HEK293 (cell line): Measurements from ENCODE around the gene SPOCK1.

Source experiments
- GLI4 ChIP-seq: fragments of 450-650 bp; formaldehyde crosslinking; IDR thresholded peaks from 2 replicates; pipeline ENCODE4 v1.5.1; 2016; ENCODE audit warnings: missing biosample characterization, missing genetic modification characterization
- ZNF138 ChIP-seq: fragments of 450-650 bp; formaldehyde crosslinking; IDR thresholded peaks from 2 replicates; pipeline ENCODE4 v1.5.1; 2016; ENCODE audit warnings: missing biosample characterization, missing genetic modification characterization, borderline replicate concordance
- TF ChIP-seq, protein P1 (sequence below): fragments of 450-650 bp; formaldehyde crosslinking; IDR thresholded peaks from 2 replicates; pipeline ENCODE4 v1.5.1; 2016; ENCODE audit warnings: missing biosample characterization, missing genetic modification characterization
- TF ChIP-seq, protein P2 (sequence below): fragments of 450-650 bp; formaldehyde crosslinking; IDR thresholded peaks from 2 replicates; pipeline ENCODE4 v1.5.1; 2016; ENCODE audit warnings: missing biosample characterization, missing genetic modification characterization
- TF ChIP-seq, protein P3 (sequence below): fragments of 450-650 bp; formaldehyde crosslinking; IDR thresholded peaks from 2 replicates; pipeline ENCODE4 v1.5.1; 2016; ENCODE audit warnings: missing biosample characterization, missing genetic modification characterization, borderline replicate concordance

DNA sequence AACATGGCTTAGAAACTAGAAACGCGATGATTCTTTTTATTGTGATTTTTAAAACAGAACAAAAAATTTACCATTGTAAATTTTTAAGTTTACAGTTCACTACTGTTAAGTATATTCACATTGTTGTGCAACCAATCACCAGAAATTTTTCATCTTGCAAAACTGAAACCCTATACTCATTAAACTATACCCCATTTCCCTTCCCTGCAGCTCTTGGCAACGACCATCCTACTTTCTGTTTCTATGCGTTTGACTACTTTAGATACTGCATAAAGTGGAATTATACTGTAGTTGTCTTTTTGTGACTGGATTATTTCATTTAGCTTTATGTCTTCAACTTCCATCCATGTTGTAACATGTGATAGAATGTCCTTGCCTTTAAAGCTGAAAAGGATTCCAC is 52.5 kb downstream of the SPOCK1 start:
- TF ChIP-seq, protein P1, sequence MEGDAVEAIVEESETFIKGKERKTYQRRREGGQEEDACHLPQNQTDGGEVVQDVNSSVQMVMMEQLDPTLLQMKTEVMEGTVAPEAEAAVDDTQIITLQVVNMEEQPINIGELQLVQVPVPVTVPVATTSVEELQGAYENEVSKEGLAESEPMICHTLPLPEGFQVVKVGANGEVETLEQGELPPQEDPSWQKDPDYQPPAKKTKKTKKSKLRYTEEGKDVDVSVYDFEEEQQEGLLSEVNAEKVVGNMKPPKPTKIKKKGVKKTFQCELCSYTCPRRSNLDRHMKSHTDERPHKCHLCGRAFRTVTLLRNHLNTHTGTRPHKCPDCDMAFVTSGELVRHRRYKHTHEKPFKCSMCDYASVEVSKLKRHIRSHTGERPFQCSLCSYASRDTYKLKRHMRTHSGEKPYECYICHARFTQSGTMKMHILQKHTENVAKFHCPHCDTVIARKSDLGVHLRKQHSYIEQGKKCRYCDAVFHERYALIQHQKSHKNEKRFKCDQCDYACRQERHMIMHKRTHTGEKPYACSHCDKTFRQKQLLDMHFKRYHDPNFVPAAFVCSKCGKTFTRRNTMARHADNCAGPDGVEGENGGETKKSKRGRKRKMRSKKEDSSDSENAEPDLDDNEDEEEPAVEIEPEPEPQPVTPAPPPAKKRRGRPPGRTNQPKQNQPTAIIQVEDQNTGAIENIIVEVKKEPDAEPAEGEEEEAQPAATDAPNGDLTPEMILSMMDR (tag by site-specific recombination) = no peak
- TF ChIP-seq, protein P2, sequence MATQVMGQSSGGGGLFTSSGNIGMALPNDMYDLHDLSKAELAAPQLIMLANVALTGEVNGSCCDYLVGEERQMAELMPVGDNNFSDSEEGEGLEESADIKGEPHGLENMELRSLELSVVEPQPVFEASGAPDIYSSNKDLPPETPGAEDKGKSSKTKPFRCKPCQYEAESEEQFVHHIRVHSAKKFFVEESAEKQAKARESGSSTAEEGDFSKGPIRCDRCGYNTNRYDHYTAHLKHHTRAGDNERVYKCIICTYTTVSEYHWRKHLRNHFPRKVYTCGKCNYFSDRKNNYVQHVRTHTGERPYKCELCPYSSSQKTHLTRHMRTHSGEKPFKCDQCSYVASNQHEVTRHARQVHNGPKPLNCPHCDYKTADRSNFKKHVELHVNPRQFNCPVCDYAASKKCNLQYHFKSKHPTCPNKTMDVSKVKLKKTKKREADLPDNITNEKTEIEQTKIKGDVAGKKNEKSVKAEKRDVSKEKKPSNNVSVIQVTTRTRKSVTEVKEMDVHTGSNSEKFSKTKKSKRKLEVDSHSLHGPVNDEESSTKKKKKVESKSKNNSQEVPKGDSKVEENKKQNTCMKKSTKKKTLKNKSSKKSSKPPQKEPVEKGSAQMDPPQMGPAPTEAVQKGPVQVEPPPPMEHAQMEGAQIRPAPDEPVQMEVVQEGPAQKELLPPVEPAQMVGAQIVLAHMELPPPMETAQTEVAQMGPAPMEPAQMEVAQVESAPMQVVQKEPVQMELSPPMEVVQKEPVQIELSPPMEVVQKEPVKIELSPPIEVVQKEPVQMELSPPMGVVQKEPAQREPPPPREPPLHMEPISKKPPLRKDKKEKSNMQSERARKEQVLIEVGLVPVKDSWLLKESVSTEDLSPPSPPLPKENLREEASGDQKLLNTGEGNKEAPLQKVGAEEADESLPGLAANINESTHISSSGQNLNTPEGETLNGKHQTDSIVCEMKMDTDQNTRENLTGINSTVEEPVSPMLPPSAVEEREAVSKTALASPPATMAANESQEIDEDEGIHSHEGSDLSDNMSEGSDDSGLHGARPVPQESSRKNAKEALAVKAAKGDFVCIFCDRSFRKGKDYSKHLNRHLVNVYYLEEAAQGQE (tag by site-specific recombination) = no peak
- TF ChIP-seq ZNF138 (no peak), GLI4 (tag by site-specific recombination) (no peak)
- TF ChIP-seq, protein P3, sequence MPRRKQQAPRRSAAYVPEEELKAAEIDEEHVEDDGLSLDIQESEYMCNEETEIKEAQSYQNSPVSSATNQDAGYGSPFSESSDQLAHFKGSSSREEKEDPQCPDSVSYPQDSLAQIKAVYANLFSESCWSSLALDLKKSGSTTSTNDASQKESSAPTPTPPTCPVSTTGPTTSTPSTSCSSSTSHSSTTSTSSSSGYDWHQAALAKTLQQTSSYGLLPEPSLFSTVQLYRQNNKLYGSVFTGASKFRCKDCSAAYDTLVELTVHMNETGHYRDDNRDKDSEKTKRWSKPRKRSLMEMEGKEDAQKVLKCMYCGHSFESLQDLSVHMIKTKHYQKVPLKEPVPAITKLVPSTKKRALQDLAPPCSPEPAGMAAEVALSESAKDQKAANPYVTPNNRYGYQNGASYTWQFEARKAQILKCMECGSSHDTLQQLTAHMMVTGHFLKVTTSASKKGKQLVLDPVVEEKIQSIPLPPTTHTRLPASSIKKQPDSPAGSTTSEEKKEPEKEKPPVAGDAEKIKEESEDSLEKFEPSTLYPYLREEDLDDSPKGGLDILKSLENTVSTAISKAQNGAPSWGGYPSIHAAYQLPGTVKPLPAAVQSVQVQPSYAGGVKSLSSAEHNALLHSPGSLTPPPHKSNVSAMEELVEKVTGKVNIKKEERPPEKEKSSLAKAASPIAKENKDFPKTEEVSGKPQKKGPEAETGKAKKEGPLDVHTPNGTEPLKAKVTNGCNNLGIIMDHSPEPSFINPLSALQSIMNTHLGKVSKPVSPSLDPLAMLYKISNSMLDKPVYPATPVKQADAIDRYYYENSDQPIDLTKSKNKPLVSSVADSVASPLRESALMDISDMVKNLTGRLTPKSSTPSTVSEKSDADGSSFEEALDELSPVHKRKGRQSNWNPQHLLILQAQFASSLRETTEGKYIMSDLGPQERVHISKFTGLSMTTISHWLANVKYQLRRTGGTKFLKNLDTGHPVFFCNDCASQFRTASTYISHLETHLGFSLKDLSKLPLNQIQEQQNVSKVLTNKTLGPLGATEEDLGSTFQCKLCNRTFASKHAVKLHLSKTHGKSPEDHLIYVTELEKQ = no peak
